Measurements from ENCODE around the gene RBM38.

The RBM38 gene

GRCh38 chr20:57361517-57361916 is 29.7 kb upstream of the RBM38 start:
- no peaks in the 10 kb centered on the region for H3K27me3 Mint-ChIP-seq
- no peaks in the 10 kb centered on the region for H3K9me3 Mint-ChIP-seq
- H3K27ac Mint-ChIP-seq (ENCODE audit: low read depth) = no peak overlapping the region
- DNase-seq (ENCODE audit: low spot score in 2 of 2) (no peak), ATAC-seq (replicated peaks; ENCODE audit: extremely low read depth, poor library complexity, severe bottlenecking) (no peak)
- peaks cover 37% of the 10 kb centered on the region for H3K36me3 Mint-ChIP-seq (ENCODE audit: insufficient read depth)
- no peaks in the 10 kb centered on the region for H3K4me1 Mint-ChIP-seq
- H3K4me3 Mint-ChIP-seq = no peak overlapping the region

- Mint-ChIP-seq H3K27ac (ENCODE audit: low read depth) (no peak overlapping the region), H3K27me3 (no peaks in the 10 kb centered on the region), H3K4me3 (no peak overlapping the region), H3K9me3 (no peaks in the 10 kb centered on the region), H3K36me3 (ENCODE audit: insufficient read depth) (peaks cover 55% of the 10 kb centered on the region), H3K4me1 (no peaks in the 10 kb centered on the region)
- ATAC-seq (replicated peaks; ENCODE audit: extremely low read depth, poor library complexity, severe bottlenecking) (no peak), DNase-seq (ENCODE audit: low spot score in 2 of 2) (no peak)
These were observed 26.7 kb upstream of the RBM38 start for GRCh38 chr20:57364451-57364850.

- Mint-ChIP-seq H3K4me1 (no peaks in the 10 kb centered on the region), H3K27me3 (no peaks in the 10 kb centered on the region), H3K27ac (ENCODE audit: low read depth) (no peak overlapping the region), H3K9me3 (no peaks in the 10 kb centered on the region), H3K4me3 (no peak overlapping the region), H3K36me3 (ENCODE audit: insufficient read depth) (peaks cover 73% of the 10 kb centered on the region)
- no peak for ATAC-seq (replicated peaks; ENCODE audit: extremely low read depth, poor library complexity, severe bottlenecking)
- DNase-seq (ENCODE audit: low spot score in 2 of 2) = no peak
These were observed 21.6 kb upstream of the RBM38 start for GRCh38 chr20:57369596-57369995.

GRCh38 chr20:57370316-57370715 is 20.9 kb upstream of the RBM38 start:
- no peak for DNase-seq (ENCODE audit: low spot score in 2 of 2)
- Mint-ChIP-seq H3K27ac (ENCODE audit: low read depth) (no peak overlapping the region), H3K36me3 (ENCODE audit: insufficient read depth) (peaks cover 72% of the 10 kb centered on the region), H3K4me1 (peaks cover 2% of the 10 kb centered on the region), H3K9me3 (no peaks in the 10 kb centered on the region), H3K4me3 (no peak overlapping the region), H3K27me3 (no peaks in the 10 kb centered on the region)
- ATAC-seq (replicated peaks; ENCODE audit: extremely low read depth, poor library complexity, severe bottlenecking) = no peak

- Mint-ChIP-seq H3K27me3 (no peaks in the 10 kb centered on the region), H3K36me3 (ENCODE audit: insufficient read depth) (peaks cover 68% of the 10 kb centered on the region), H3K4me1 (peaks cover 12% of the 10 kb centered on the region), H3K4me3 (no peak overlapping the region), H3K27ac (ENCODE audit: low read depth) (no peak overlapping the region), H3K9me3 (no peaks in the 10 kb centered on the region)
- no peak for DNase-seq (ENCODE audit: low spot score in 2 of 2)
- ATAC-seq (replicated peaks; ENCODE audit: extremely low read depth, poor library complexity, severe bottlenecking) = no peak
These were observed 19.8 kb upstream of the RBM38 start for GRCh38 chr20:57371363-57371762.

- H3K4me1 Mint-ChIP-seq = peaks cover 13% of the 10 kb centered on the region
- no peaks in the 10 kb centered on the region for H3K27me3 Mint-ChIP-seq
- no peak overlapping the region for H3K4me3 Mint-ChIP-seq
- no peak for DNase-seq (ENCODE audit: low spot score in 2 of 2)
- no peak overlapping the region for H3K27ac Mint-ChIP-seq (ENCODE audit: low read depth)
- H3K36me3 Mint-ChIP-seq (ENCODE audit: insufficient read depth) = peaks cover 63% of the 10 kb centered on the region
- ATAC-seq (replicated peaks; ENCODE audit: extremely low read depth, poor library complexity, severe bottlenecking) = no peak
- H3K9me3 Mint-ChIP-seq = no peaks in the 10 kb centered on the region
These were observed 19.0 kb upstream of the RBM38 start for GRCh38 chr20:57372157-57372556.

GRCh38 chr20:57372581-57373350 is 18.4 kb upstream of the RBM38 start:
- Mint-ChIP-seq H3K27ac (ENCODE audit: low read depth) (no peak overlapping the region), H3K36me3 (ENCODE audit: insufficient read depth) (peaks cover 60% of the 10 kb centered on the region), H3K27me3 (no peaks in the 10 kb centered on the region), H3K4me1 (peaks cover 18% of the 10 kb centered on the region), H3K4me3 (no peak overlapping the region), H3K9me3 (no peaks in the 10 kb centered on the region)
- ATAC-seq (replicated peaks; ENCODE audit: extremely low read depth, poor library complexity, severe bottlenecking) (no peak), DNase-seq (ENCODE audit: low spot score in 2 of 2) (no peak)

GRCh38 chr20:57374343-57374930 is 16.8 kb upstream of the RBM38 start:
- no peak for DNase-seq (ENCODE audit: low spot score in 2 of 2)
- Mint-ChIP-seq H3K4me1 (peaks cover 18% of the 10 kb centered on the region), H3K27me3 (no peaks in the 10 kb centered on the region), H3K4me3 (no peak overlapping the region), H3K27ac (ENCODE audit: low read depth) (no peak overlapping the region), H3K36me3 (ENCODE audit: insufficient read depth) (peaks cover 56% of the 10 kb centered on the region), H3K9me3 (no peaks in the 10 kb centered on the region)
- ATAC-seq (replicated peaks; ENCODE audit: extremely low read depth, poor library complexity, severe bottlenecking) = no peak

GRCh38 chr20:57374931-57375651 is 16.1 kb upstream of the RBM38 start:
- peaks cover 18% of the 10 kb centered on the region for H3K4me1 Mint-ChIP-seq
- H3K4me3 Mint-ChIP-seq = peak overlapping the region; percentile 20
- H3K27me3 Mint-ChIP-seq = no peaks in the 10 kb centered on the region

GRCh38 chr20:57375652-57376230 is 15.5 kb upstream of the RBM38 start:
- Mint-ChIP-seq H3K4me3 (peak overlapping the region; percentile 20), H3K27ac (ENCODE audit: low read depth) (no peak overlapping the region)

More at GRCh38 chr20:57374931-57375651, 16.1 kb upstream of the RBM38 start:
- peaks cover 54% of the 10 kb centered on the region for H3K36me3 Mint-ChIP-seq (ENCODE audit: insufficient read depth)
- no peak overlapping the region for H3K27ac Mint-ChIP-seq (ENCODE audit: low read depth)
- H3K9me3 Mint-ChIP-seq = no peaks in the 10 kb centered on the region
- no peak for DNase-seq (ENCODE audit: low spot score in 2 of 2)
- ATAC-seq (replicated peaks; ENCODE audit: extremely low read depth, poor library complexity, severe bottlenecking) = no peak

GRCh38 chr20:57377350-57377749 is 13.8 kb upstream of the RBM38 start:
- no peak for ATAC-seq (replicated peaks; ENCODE audit: extremely low read depth, poor library complexity, severe bottlenecking)
- peaks cover 26% of the 10 kb centered on the region for H3K4me1 Mint-ChIP-seq
- DNase-seq (ENCODE audit: low spot score in 2 of 2) = no peak
- no peak overlapping the region for H3K4me3 Mint-ChIP-seq
- no peak overlapping the region for H3K27ac Mint-ChIP-seq (ENCODE audit: low read depth)
- H3K27me3 Mint-ChIP-seq = no peaks in the 10 kb centered on the region
- no peaks in the 10 kb centered on the region for H3K9me3 Mint-ChIP-seq
- peaks cover 42% of the 10 kb centered on the region for H3K36me3 Mint-ChIP-seq (ENCODE audit: insufficient read depth)

More at GRCh38 chr20:57375652-57376230, 15.5 kb upstream of the RBM38 start:
- Mint-ChIP-seq H3K4me1 (peaks cover 18% of the 10 kb centered on the region), H3K9me3 (no peaks in the 10 kb centered on the region), H3K36me3 (ENCODE audit: insufficient read depth) (peaks cover 53% of the 10 kb centered on the region), H3K27me3 (no peaks in the 10 kb centered on the region)
- no peak for ATAC-seq (replicated peaks; ENCODE audit: extremely low read depth, poor library complexity, severe bottlenecking)
- no peak for DNase-seq (ENCODE audit: low spot score in 2 of 2)

GRCh38 chr20:57378107-57378506 is 13.1 kb upstream of the RBM38 start:
- no peak for ATAC-seq (replicated peaks; ENCODE audit: extremely low read depth, poor library complexity, severe bottlenecking)
- peaks cover 34% of the 10 kb centered on the region for H3K4me1 Mint-ChIP-seq
- H3K4me3 Mint-ChIP-seq = no peak overlapping the region
- no peak for DNase-seq (ENCODE audit: low spot score in 2 of 2)
- peaks cover 44% of the 10 kb centered on the region for H3K36me3 Mint-ChIP-seq (ENCODE audit: insufficient read depth)
- H3K27ac Mint-ChIP-seq (ENCODE audit: low read depth) = no peak overlapping the region
- no peaks in the 10 kb centered on the region for H3K27me3 Mint-ChIP-seq
- H3K9me3 Mint-ChIP-seq = no peaks in the 10 kb centered on the region

Data from central memory CD8-positive, alpha-beta T cell (primary cell).